ENCODE data around the gene DYRK1A.

Gene DYRK1A

GRCh38 chr21:37421306-37421705, 54.7 kb downstream of the DYRK1A start (continued):
- TF ChIP-seq ZNF423 (tag by site-specific recombination; IDR thresholded peaks at IDR 0.05) = no peak
- no peak for TF ChIP-seq ZNF146 (tag by site-specific recombination; IDR thresholded peaks at IDR 0.05)
- TF ChIP-seq ZEB2 (tag by site-specific recombination; IDR thresholded peaks at IDR 0.05) = no peak
- TF ChIP-seq ZNF221 (tag by site-specific recombination; IDR thresholded peaks at IDR 0.05; ENCODE audit: borderline replicate concordance) = no peak
- no peak for TF ChIP-seq ZNF132 (tag by site-specific recombination; IDR thresholded peaks at IDR 0.05; ENCODE audit: borderline replicate concordance)

GRCh38 chr21:37422382-37422781, 55.8 kb downstream of the DYRK1A start:
- peaks cover 20% of the 10 kb centered on the region for H3K4me1 ChIP-seq (ENCODE audit: control insufficient read depth, insufficient read depth, low read length)
- no peak for TF ChIP-seq ZNF571 (tag by site-specific recombination; IDR thresholded peaks at IDR 0.05)
- TF ChIP-seq ZFP37 (tag by site-specific recombination; IDR thresholded peaks at IDR 0.05) = no peak
- no peak for TF ChIP-seq ZNF518A (tag by site-specific recombination; conservative IDR thresholded peaks at IDR 0.05; ENCODE audit: low read depth)
- no peak for TF ChIP-seq MEIS1 (CRISPR knock-in tag; IDR thresholded peaks at IDR 0.05; ENCODE audit: borderline replicate concordance)
- TF ChIP-seq KLF17 (tag by site-specific recombination; IDR thresholded peaks at IDR 0.05) = no peak
- peak; percentile 52; the same call in 1 of the 2 replicates for TF ChIP-seq PRDM1 (tag by site-specific recombination; IDR thresholded peaks at IDR 0.05)
- TF ChIP-seq HIC1 (tag by site-specific recombination; IDR thresholded peaks at IDR 0.05) = no peak
- no peak for TF ChIP-seq ZBTB26 (tag by site-specific recombination; optimal IDR thresholded peaks at IDR 0.05)
- ChIA-PET CTCF (interaction anchor here (0.6 to 1.1 kb wide), 3 partner anchors 10 to 206 kb away, joined by 3 read pairs; no protein-coding TSS in a partner anchor), POLR2A (interaction anchor here (1.0 kb wide), 1 partner anchor 10 kb away, joined by 3 read pairs; no protein-coding TSS in a partner anchor)
- no peak overlapping the region for H3K4me3 ChIP-seq (ENCODE audit: low read depth, low read length)
- no peak overlapping the region for H3K27ac ChIP-seq (ENCODE audit: extremely low read depth, low read depth, low read length)
- peaks cover 0 to 21% of the 10 kb centered on the region in 2 experiments; a peak in 2 of 3 replicates for H3K36me3 ChIP-seq (ENCODE audit: control insufficient read depth in 2 of 2, insufficient read depth in 1 of 2, low read length in 2 of 2)
- no peaks in the 10 kb centered on the region for H3K9me3 ChIP-seq (ENCODE audit: control insufficient read depth, insufficient read depth, low read depth, low read length)

- Histone ChIP-seq H3K4me1 (ENCODE audit: control insufficient read depth, insufficient read depth, low read length) (peaks cover 17% of the 10 kb centered on the region), H3K27ac (ENCODE audit: extremely low read depth, low read depth, low read length) (no peak overlapping the region), H3K36me3 (ENCODE audit: control insufficient read depth in 2 of 2, insufficient read depth in 1 of 2, low read length in 2 of 2) (peaks cover 0 to 21% of the 10 kb centered on the region in 2 experiments; a peak in 2 of 3 replicates), H3K9me3 (ENCODE audit: control insufficient read depth, insufficient read depth, low read depth, low read length) (no peaks in the 10 kb centered on the region), H3K4me3 (ENCODE audit: low read depth, low read length) (no peak overlapping the region)
- TF ChIP-seq ZNF48 (tag by site-specific recombination; IDR thresholded peaks at IDR 0.05) = no peak
- no peak for TF ChIP-seq ZNF223 (tag by site-specific recombination; IDR thresholded peaks at IDR 0.05)
- POLR2A ChIA-PET = interaction anchor here (0.5 to 1.0 kb wide), 2 partner anchors 9 to 12 kb away, joined by 3 read pairs; no protein-coding TSS in a partner anchor
- CTCF ChIA-PET = interaction anchor here (0.7 kb wide), 1 partner anchor 99 kb away, joined by 4 read pairs; no protein-coding TSS in a partner anchor
Measured at GRCh38 chr21:37423103-37423502, 56.5 kb downstream of the DYRK1A start.

Measured in HEK293 (cell line).